BJ (cell line): ENCODE data around the gene LCORL. TPM values are rescaled to one million over a fixed set of nuclear protein-coding genes. Genes with fewer than 3 reads are reported as not detected.

Source experiments
- CTCF ChIA-PET: fragments of 350-600 bp; formaldehyde crosslinking; extraction: SDS; loops from one replicate; lab custom pipeline; 2021; ENCODE audit warnings: antibody characterized with exemption, inconsistent platforms; lab: Yijun Ruan, JAX
- POLR2A ChIA-PET: fragments of 300-600 bp; sonication (Branson Sonifier 250); formaldehyde crosslinking; extraction: SDS; loops from one replicate; lab custom pipeline; 2021; ENCODE audit warnings: antibody characterized with exemption; lab: Charles Lee
- DNase-seq: peaks from one replicate; pipeline ENCODE4 v3.0.0-alpha.2; 2011; ENCODE audit warnings: low read depth
- H3K27me3 ChIP-seq: 2 replicates; pipeline ENCODE4 v1.6.0; 2011; ENCODE audit warnings: low read length; ENCODE audit not compliant: control insufficient read depth, insufficient read depth
- H3K36me3 ChIP-seq: 2 replicates; pipeline ENCODE4 v1.5.1; 2011; ENCODE audit warnings: low read length; ENCODE audit not compliant: control insufficient read depth, insufficient read depth
- H3K4me3 ChIP-seq: 2 replicates; pipeline ENCODE4 v1.5.1; 2011; ENCODE audit warnings: low read depth, mild to moderate bottlenecking, control low read depth, low read length
- polyA plus RNA-seq: library from polyadenylated mRNA; depleted of rRNA; stranded (reverse); fragments of >200 nt; gene quantifications from 2 replicates; pipeline ENCODE4 v1.2.3, GENCODE V29; 2011
- TF ChIP-seq, protein P1 (sequence below): IDR thresholded peaks from 2 replicates; pipeline ENCODE4 v1.5.1; 2011; ENCODE audit warnings: low read depth, mild to moderate bottlenecking, control low read depth, inconsistent platforms, low read length, moderate library complexity; ENCODE audit not compliant: insufficient read depth

The LCORL gene
- polyA plus RNA-seq, 1 experiment: 2.0 TPM

GRCh38 chr4:17911608-17912007, 109.9 kb downstream of the LCORL start:
- POLR2A ChIA-PET: no interaction called here
- H3K36me3 ChIP-seq: peaks cover 2% of the 10 kb centered on the region; the same call in 1 of the 2 replicates
- no peaks in the 10 kb centered on the region for H3K27me3 ChIP-seq
- TF ChIP-seq, protein P1, sequence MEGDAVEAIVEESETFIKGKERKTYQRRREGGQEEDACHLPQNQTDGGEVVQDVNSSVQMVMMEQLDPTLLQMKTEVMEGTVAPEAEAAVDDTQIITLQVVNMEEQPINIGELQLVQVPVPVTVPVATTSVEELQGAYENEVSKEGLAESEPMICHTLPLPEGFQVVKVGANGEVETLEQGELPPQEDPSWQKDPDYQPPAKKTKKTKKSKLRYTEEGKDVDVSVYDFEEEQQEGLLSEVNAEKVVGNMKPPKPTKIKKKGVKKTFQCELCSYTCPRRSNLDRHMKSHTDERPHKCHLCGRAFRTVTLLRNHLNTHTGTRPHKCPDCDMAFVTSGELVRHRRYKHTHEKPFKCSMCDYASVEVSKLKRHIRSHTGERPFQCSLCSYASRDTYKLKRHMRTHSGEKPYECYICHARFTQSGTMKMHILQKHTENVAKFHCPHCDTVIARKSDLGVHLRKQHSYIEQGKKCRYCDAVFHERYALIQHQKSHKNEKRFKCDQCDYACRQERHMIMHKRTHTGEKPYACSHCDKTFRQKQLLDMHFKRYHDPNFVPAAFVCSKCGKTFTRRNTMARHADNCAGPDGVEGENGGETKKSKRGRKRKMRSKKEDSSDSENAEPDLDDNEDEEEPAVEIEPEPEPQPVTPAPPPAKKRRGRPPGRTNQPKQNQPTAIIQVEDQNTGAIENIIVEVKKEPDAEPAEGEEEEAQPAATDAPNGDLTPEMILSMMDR: no peak
- no peak overlapping the region for H3K4me3 ChIP-seq
- CTCF ChIA-PET: no interaction called here
- DNase-seq: no peak

- ChIA-PET POLR2A (no interaction called here), CTCF (no interaction called here)
- no peak for DNase-seq
- no peak overlapping the region for H3K4me3 ChIP-seq
- H3K36me3 ChIP-seq: no peaks in the 10 kb centered on the region
- no peaks in the 10 kb centered on the region for H3K27me3 ChIP-seq
- TF ChIP-seq, protein P1: no peak
These were observed 123.0 kb downstream of the LCORL start for GRCh38 chr4:17898553-17899055.

DNA sequence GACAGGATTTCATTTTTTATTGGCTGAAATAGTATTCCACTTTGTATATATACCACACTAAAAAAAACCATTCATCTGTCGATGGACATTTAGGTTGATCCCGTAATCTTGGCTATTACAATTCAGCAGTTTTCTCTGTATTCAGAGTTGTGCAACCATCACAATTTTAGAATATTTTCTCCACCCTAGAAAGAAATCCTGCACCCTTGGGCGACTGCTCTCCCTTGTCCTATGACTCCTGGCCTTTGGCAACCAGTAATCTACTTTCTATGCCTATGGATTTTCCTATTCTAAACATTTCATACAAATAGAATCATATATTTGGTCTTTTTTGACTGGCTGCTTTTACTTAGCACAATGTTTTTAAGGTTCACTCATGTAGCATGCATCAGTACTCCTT, 126.1 kb downstream of the LCORL start:
- DNase-seq: no peak
- TF ChIP-seq, protein P1: no peak
- POLR2A ChIA-PET: no interaction called here
- CTCF ChIA-PET: no interaction called here
- Histone ChIP-seq H3K4me3 (no peak overlapping the region), H3K36me3 (no peaks in the 10 kb centered on the region), H3K27me3 (no peaks in the 10 kb centered on the region)

DNA sequence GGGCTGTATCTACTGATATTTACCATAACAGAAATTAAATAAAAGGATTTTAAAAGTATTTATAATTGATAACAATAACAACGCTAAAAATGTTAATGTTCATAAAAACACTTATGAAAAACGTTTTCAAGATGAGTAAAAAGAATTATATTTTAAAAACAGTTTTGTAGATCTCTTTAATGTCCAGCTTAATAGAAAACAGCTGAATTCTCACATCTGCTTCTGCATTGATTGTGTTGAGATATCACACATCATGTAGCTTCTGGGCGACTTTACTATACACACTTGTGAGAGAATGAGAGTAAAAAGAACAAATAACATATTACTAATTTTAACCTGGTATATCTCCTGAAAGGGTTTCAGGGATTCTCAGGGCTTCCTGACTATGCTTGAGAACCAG, 127.1 kb downstream of the LCORL start:
- ChIA-PET CTCF (interaction anchor here (1.0 kb wide), 1 partner anchor 9 kb away, joined by 5 read pairs; no protein-coding TSS in a partner anchor), POLR2A (no interaction called here)
- DNase-seq: no peak
- H3K27me3 ChIP-seq: no peaks in the 10 kb centered on the region
- no peaks in the 10 kb centered on the region for H3K36me3 ChIP-seq
- TF ChIP-seq, protein P1: no peak
- no peak overlapping the region for H3K4me3 ChIP-seq

DNA sequence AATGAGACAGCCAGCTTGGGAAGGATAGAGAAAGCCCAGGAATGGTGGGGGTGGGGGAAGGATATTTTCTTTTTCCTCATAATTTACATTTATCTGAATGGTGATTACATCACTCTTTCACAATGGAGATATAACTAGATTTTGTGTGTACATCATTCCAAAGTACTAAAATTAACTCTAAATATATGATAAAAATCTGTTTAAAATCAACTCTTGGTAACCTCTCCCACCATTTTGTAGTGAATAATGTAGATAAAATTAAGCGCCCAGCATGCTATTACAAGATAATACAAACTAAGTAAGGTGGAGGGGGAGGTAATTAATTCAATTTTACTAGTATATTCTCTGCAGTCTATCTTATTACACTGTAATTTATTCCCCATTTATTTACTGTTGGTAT, 131.9 kb downstream of the LCORL start:
- ChIA-PET CTCF (no interaction called here), POLR2A (no interaction called here)
- H3K4me3 ChIP-seq: no peak overlapping the region
- TF ChIP-seq, protein P1: no peak
- DNase-seq: no peak
- no peaks in the 10 kb centered on the region for H3K36me3 ChIP-seq
- no peaks in the 10 kb centered on the region for H3K27me3 ChIP-seq
